ENCODE results near the gene DYDC1.
"Not testable (repeated sequence)": the region's sequence is repeated elsewhere in the genome, so short reads cannot be mapped to it uniquely, and the experiment has no call there.

DYDC1 gene

DNA sequence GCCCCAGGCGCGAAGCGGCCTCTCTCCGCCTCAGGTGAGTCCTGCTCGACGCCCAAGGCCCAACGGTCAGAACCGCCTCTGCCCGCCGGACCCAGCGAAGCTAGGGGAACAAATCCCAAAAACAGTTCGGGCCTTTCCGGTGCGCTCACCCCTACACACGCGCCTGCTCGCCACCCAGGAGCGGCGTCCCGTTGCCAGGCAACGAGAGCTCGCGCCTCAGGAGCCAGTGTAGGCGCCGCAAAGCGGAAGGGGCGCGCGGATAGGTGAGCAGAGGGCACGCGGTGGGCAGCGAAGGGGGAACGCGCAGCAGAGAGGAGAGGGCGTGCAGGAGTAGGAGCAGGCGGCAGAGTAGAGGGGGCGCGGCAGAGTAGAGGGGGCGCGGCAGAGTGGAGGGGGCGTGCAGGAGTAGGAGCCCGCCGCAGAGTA is at the start of gene DYDC1, which contains the start of gene DYDC2:
Gene DYDC1 (minus strand): TSS at position 193 of the 426 bp plus-strand sequence. CDS start 4,154 bp downstream, outside the sequence.
Gene DYDC2 (plus strand): TSS at position 219 of the 426 bp plus-strand sequence. CDS start 5,663 bp downstream, outside the sequence.
- DNase-seq (ENCODE audit: low spot score) = peak; percentile 48

DNA sequence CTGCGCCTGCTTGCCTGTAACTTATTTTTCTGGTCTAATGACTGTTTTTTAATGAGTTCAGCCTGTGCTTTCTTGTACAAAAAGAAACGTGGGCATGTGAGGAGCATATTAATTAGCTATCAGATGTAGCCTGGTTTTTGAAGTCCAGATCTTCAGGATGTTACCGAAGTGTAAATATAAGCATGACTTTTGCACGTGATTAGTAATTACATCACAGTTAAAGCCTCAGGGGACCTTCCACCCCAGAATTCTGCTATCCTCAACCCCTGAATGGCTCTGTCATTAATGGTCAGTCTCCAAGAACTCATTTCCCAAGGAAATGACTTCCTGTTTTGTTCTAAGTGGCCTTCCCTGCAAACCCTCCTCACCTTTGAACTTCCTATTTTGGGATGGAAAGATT is 49.6 kb upstream of the DYDC1 start:
- DNase-seq (ENCODE audit: low spot score) = no peak

DNA sequence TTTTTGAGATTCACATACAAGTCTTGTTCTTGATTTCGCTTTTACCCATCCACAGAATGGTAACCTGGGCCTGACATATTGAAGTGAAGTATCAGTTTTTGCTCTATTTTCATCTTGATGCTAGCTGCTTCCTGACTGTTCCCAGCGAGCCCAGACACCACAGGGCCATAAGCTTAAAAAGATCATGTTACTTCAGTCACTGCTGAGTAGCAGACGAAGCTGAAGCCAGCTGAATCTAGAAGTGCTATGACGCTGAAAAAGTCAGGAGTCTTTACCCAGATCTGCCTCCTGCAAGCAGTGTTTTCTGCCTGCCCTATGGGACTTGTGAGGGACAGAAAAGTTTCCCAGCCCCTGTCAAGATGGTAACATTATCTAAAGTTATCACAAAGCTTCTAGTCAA is 49.1 kb upstream of the DYDC1 start:
- DNase-seq (ENCODE audit: low spot score) = no peak

DNA sequence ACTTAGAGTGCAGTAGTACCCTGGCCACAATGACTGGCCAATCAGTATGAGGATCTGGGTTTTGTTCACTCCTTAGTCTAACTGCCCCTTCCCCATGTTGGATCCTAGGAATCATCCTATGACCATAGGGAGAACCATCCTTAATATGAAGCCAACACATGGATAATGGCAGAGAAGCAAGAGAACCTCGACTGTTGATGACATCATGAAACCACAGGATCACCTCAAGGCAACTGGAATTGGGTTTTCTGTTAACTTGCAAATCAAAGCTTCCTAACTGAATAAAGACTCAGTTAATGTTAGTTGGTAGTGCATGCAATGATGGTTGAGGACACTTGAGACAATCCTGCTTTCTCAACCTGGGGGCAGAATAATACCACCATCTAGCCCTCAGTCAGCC is 48.5 kb upstream of the DYDC1 start:
- DNase-seq (ENCODE audit: low spot score) = no peak

DNA sequence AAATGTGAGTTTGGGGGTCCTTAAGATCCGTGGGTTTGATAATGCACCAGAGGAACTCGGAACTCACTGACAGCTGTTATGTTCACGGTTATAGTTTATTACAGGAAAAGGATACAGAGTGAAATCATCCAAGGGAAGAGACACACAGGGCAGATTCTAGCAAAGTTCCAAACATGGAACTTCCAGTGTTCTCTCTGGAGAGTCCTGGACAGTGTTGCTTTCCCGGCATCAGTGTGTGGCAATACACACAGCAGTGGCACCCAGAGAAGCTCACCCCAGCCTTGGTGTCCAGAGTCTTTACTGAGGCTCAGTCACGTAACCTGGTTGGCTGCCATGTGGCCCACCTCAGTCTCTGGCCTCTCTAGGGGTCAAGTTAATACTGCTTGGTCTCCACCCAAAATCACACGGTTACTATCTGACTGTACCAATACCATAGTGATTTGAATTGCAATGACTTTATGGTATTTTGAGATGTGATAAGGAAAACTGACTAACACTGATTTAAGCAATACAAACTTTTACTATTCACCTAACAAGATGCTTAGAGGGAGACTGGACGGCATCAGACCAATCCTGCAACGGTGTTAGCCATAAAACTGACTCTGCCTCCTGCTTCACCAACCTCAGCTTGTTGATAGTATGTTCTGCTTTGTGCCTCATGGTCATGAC is 43.7 kb upstream of the DYDC1 start:
- no peak for DNase-seq (ENCODE audit: low spot score)

DNA sequence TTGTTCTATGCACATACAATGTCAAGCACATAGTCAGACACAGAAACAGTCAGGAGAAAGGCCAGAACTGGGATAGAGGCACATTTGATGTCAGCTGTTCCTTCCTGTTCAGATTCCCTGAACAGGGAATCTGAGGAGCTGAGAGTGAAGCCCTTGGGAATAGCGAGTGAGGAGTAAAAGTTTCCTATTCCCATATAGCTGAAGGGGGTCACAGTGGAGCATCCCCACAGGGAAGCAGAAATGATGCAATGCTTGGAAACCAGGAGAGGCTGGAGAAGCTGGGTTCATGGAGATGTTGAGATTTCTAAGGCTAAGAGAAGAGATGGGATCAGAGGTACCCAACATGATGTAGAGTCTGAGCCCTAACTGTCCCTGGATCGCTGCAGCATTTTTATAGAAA is 40.5 kb upstream of the DYDC1 start:
- no peak for DNase-seq (ENCODE audit: low spot score)

DNA sequence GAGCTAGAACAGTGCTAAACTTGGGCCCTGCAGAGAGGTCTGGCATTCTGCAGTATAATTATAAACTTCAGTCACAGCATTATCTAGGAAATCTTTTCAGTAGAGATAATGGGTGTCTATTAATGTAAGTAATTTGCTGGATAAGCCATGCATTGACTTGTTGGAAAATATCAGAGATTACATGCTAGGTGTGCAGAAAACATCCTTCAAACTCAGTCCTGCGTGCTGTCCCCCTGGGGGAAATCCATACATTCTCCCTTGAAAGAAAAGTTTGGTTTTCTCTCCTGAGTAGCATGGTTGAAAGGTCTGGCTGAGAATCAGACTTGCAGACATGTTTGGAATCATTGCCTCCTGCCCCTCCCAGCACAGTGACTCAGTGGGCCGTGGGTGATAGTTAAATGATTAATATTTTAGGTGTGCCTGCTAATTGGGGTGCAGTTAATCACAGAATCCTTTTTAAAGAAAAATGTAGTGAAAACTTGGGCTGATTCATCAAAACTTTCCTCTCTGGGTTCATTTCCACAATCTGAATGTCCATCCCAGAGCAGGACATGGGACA is 37.9 kb upstream of the DYDC1 start:
- no peak for DNase-seq (ENCODE audit: low spot score)

DNA sequence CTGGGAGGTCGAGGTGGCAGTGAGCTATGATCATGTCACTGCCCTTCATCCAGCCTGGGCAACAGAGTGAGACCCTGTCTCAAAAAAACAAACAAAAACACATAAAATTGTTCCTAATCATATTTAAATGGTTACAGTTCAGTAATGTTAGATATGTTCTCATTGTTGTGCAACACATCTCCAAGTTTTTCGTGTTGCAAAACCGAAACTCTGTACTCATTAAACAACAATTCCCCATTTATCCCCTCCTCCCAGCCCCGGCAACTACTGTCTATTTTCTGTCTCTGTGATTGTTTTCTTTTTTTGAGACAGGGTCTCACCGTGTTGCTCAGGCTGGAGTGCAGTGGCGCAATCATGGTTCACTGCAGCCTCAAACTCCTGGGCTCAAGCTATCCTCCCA is 35.7 kb upstream of the DYDC1 start:
- DNase-seq (ENCODE audit: low spot score) = no peak

DNA sequence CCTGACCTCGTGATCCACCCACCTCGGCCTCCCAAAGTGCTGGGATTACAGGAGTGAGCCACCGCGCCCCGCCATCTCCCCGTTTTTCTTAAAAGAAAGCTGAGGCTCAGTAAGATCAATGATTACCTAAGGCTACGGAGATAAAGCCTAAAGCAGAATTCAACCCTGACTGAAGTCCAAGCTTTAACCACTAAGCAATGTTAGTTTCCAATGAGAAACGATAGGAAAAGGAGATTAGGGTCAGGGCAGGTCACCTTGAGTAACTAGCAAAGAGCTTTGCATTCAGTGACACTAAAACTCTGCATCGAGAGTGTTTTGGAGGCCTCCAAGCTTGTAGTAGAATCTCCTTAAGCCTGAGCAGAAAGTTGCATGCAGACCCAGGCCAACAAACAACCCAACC is 34.2 kb upstream of the DYDC1 start:
- no peak for DNase-seq (ENCODE audit: low spot score)

DNA sequence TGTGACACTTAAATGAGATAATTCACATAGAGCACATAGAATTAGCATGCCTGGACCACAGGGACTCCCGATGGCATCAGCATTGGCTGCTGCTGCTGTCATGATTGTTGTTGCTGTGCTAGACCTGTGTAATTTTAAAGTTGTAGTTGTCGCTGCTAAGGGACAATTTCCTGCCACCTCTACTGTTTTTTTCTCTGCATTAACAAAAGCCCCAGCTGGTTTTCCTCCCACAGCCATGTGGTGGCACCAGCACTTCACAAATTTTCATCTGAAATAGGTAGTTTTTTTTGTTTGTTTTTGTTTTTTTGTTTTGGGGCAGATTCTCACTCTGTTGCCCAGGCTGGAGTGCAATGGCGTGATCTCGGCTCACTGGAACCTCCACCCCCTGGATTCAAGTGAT is 26.4 kb upstream of the DYDC1 start:
- peak; percentile 67 for DNase-seq (ENCODE audit: low spot score)

DNA sequence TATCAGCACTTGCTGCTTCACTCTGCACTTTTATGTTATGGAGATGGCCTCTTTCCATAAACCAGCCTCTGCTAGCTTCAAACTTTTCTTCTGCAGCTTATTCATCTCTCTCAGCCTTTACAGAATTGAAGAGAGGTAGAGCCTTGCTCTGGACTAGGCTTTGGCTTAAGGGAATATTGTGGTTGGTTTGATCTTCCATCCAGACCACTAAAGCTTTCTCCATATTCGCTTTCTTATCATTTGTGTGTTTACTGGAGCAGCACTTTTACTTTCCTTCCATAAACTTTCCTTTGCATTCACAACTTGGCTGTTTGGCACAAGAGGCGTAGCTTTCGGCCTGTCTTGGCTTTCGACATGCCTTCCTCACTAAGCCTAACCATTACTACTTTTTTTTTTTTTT is 23.6 kb upstream of the DYDC1 start:
- no peak for DNase-seq (ENCODE audit: low spot score)

DNA sequence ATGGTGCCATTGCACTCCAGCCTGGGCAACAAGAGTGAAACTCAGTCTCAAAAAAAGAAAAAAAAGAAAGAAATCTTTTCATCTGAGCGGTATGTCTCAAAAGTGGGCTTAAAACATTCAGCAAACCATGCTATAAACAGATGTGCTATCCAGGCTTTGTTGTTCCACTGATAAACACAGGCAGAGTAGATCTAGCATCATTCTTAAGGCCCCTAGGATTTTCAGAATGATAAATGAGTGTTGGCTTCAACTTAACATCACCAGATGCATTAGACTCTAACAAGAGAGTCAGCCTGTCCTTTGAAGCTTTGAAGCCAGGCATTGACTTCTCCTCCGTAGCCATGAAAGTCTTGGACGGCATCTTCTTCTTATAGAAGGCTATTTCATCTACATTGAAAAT is 23.1 kb upstream of the DYDC1 start:
- DNase-seq (ENCODE audit: low spot score) = no peak

DNA sequence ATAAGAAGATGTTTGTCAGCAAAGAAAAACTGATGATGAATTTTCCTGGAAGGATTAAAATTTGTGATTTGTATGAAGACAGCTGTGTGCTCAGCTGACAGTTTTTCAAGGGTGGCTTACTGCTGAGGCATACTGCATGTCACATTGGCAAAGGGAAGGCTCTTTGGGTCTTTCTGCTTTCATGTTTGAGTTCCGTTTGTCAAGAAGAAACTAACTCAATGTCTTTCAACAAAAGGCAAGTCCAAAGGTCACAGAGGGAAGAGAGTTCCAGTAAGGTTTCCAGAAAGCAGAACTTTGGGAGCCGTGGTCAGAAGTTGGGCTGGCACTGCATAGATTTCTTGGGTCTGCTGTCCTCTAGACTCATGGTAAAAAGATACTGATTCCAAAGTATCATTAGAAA is 16.9 kb upstream of the DYDC1 start:
- DNase-seq (ENCODE audit: low spot score) = no peak

DNA sequence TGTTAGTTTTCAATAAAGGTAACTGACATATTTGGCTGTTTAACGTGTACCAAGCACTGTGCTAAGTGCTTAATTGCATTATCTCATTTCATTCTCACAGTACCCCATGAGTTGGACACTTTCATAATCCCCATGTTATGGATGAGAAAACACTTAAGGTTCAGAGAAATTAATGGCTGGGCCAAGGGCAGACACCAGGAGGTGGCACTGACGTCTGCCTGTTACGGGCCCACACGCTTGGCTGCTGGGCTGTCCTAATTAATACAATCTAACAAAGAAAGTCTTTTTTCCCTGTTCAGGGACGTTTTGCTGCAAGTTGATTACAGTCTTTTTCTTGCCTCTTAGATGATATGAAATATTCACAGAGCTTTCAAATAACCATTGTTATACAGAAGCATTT is 16.1 kb upstream of the DYDC1 start:
- DNase-seq (ENCODE audit: low spot score) = no peak

DNA sequence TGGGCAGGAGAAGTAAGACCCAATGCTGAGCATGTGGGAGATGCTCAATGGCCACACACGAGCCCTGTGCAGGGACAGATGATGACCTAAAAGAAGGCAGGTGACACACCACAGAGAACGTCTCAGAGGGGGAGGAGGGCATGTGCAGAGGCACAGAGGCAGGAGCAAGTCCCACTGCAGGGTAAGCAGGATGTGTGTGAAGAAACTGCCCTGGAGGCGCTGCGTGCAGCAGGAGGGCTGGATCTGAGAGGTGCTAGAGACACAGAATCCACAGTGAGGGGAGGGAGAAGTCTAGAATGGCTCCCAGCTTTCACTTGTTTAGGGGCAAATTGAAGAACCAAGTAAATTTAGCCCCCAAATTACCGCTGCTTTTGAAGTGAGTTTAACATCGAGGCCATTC is 14.9 kb upstream of the DYDC1 start:
- no peak for DNase-seq (ENCODE audit: low spot score)

DNA sequence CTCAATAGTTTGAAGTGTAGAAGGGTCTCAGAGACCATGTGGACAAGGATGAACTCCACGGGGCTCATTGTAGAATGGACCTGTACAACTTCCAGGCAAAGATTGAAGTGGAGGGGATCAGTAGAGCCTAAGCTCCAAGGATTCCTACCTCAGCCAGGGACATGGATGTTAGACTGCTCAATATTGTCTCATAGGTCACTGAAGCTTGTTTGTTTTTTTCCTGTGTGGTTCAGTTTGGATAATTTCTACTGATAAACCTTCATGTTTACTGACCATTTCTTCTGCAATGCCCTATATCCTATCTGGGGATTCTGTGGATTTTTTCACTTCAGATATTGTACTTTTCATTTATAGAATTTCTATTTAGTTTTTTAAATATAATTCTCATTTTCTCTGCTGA is 9.0 kb upstream of the DYDC1 start:
- DNase-seq (ENCODE audit: low spot score) = no peak

DNA sequence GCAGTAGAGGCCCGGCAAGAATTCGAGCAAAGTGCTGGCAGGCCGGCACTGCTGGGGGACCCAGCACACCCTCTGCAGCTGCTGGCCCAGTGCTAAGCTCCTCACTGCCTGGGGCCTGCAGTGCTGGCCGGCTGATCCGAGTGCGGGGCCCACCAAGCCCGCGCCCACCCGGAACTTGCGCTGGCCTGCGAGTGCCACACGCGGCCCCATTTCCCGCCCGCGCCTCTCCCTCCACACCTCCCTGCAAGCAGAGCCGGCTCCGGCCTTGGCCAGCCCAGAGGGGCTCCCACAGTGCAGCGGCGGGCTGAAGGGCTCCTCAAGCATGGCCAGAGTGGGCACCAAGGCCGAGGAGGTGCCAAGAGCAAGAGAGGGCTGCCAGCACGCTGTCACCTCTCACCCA is 3.1 kb upstream of the DYDC1 start:
- DNase-seq (ENCODE audit: low spot score) = no peak

DNA sequence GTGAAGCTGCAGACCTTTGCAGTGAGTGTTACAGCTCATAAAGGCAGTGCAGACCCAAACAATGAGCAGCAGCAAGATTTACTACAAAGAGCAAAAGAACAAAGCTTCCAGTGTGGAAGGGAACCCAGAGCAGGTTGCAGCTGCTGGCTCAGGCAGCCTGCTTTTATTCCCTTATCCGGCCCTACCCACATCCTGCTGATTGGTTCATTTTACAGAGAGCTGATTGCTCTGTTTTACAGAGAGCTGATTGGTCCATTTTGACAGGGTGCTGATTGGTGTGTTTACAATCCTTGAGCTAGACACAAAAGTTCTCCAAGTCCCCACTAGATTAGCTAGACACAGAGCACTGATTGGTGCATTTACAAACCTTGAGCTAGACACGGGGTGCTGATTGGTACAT is 2.4 kb upstream of the DYDC1 start:
- DNase-seq (ENCODE audit: low spot score) = not testable (repeated sequence)

DNA sequence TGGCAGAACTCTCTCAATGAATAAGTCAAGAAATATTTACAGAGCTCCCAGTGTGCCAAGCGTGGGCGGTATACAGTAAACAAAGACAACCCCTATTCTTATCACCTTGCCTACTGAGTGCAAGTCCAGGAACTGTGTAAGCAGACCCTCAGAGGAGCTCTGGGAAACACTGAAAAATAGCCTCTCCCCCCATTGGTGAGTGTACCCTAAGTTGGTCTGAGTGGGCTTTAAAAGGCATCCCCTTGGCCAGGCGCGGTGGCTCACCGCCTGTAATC is 1.2 kb upstream of the DYDC1 start:
- DNase-seq (ENCODE audit: low spot score) = no peak

DNA sequence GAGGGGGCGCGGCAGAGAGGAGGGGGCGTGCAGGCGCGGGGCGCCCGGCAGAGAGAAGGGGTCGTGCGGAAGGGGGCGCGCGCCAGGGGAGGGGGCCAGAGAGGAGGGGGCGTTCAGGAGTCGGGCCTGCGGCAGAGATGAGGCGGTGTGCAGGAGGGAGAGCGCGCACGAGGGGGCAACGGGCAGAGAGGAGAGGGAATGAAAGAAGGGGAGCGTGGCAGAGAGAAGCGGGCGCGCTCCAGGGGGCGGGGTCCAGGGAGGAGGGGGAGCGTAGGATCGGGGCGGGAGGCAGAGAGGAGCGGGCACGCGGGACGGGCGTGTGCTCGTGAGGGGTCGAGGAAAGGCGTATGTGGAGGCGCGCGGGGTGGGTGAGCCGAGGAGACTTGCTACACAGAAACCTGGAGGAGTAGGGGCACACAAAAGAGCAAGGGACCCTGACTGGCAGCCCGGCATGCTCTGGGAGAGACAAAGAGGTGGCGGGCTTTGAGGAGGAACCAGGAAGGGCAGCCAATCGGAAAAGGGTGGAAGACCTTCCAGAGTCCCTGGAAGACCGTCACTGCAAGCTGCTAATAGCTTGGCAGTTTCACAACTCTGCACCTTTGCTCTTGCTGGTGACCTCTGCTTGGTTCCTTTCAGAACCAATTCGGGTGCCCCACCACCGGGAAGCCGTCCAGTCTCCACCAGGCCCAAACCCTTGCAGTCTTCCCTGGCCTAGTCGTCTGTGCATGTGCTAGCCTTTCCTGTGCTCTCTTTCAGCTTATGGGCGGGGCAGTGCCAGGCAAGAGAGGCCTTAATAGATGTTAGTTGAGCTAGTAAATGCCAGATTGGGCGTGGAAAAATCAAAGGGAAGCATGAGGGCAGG is 665 bp upstream of the DYDC1 start:
- no peak for DNase-seq (ENCODE audit: low spot score)

DNA sequence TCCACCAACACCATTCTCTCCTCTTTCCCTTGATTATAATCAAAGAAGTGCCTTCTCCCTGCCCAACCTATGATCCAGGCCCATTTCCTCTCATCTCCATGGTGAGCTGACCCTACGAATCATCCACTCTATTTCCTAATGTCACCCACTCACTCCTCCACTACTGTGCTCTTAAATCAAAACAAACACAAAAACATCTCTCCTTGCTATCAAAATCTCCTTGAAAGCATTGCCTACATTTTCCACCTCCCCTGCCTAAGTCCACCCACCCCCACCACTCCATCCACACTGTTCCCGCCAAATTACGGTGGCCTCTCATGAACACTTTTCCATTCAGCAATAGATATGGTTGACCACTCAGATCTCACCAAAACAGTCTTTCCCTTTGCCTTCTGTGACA is 5.3 kb downstream of the DYDC1 start:
- no peak for DNase-seq (ENCODE audit: low spot score)

DNA sequence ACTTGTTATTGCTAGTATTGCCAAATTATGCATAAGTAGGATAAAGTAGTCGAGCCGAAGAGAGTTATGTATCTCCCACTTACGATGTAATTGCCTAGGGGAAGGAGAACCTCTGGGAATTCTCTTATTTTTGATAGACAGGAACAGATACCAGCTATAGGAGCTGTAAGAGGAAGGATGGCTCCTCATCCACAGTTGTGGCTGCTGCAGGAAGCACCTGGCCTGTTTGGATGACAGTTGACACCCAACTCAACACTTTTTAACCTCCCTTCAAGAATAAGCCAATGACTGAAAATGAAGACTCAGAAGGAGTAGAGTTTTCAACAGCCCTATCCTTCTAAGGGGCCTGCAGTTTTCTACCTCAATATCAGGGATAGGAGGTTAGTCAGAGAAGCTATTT is 6.3 kb downstream of the DYDC1 start:
- DNase-seq (ENCODE audit: low spot score) = no peak

DNA sequence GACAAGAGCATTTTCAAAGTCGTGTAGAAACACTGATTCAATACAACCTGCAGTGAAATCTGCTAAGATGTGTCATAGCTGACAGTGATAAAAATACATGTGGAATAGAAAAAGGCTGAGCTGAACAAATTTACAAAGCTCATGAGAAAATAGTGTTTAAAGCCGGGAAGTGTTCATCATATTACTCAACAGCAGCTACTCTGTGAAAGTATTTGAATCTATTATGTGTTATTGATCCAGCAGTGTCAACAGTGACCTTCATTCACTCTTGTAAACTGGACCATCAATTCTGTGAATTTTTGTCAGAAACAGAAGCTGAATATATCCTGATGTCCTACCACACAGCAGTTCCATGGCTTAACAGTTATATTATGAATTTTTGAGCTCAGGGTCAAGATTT is 11.6 kb downstream of the DYDC1 start:
- DNase-seq (ENCODE audit: low spot score) = no peak

DNA sequence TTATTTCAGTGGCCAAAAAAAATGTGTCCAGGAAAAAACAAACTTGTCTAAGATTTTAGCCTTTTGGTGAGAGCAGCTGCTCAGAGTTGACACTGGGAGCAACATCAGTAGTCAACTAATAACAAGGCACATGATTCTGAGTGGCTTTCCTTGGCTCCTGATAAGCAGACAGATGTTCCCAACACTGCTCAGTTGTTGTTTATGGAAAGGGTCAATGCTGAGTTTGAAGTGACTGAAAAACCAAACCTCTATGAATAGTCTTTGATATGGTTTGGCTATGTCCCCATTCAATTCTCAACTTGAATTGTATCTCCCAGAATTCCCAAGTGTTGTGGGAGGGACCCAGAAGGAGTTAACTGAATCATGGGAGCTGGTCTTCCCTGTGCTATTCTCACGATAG is 12.3 kb downstream of the DYDC1 start:
- DNase-seq (ENCODE audit: low spot score) = no peak

Measured in CD4-positive, alpha-beta T cell treated with Interleukin-6 at 100 ng/mL for 8 hours (primary cell).